Left forelimb (tissue), 1 donor: ENCODE results near the gene TEX54.

Source experiments
- DNase-seq: peaks from one replicate; pipeline ENCODE4 v3.0.0-alpha.2; 2018; ENCODE audit warnings: low spot score

The TEX54 gene

DNA sequence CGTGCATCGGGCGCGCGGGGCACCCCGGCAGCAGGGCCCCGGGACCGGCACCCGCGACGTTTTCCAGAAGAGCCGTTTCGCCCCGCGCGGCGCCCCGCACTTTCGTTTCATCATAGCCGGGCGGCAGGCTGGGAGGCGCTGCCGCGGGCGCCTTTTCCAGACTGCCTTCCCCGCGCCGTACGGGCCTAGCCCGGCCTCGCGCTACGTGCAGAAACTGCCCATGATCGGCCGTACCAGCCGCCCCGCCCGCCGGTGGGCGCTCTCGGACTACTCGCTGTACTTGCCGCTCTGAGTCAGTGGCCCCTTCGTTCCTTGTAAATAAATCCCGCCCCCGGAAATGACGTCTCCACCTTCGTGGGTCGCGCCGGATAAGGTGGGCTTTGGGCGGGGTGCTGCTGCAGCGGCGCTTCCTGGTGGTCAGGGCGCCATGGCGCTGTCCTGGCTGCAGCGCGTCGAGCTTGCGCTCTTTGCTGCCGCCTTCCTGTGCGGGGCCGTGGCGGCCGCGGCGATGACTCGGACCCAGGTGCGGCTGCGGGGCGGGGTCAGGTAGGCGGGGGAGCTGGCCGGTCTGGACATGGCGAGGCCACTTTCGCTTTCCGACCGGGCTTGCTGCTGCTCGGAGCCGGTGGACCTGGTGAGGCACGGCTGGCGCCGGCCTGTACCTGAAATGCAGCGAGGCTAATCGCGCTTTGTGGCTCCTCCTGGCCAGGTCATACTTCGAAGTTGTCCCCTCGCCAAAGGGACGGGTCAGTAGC lies 45.5 kb downstream of the TEX54 start, which contains the start of gene TMEM179B:
Gene TMEM179B (plus strand): TSS at position 398 of the 755 bp plus-strand sequence. CDS start 30 bp downstream, at position 428.
- DNase-seq = peak; percentile 97

DNA sequence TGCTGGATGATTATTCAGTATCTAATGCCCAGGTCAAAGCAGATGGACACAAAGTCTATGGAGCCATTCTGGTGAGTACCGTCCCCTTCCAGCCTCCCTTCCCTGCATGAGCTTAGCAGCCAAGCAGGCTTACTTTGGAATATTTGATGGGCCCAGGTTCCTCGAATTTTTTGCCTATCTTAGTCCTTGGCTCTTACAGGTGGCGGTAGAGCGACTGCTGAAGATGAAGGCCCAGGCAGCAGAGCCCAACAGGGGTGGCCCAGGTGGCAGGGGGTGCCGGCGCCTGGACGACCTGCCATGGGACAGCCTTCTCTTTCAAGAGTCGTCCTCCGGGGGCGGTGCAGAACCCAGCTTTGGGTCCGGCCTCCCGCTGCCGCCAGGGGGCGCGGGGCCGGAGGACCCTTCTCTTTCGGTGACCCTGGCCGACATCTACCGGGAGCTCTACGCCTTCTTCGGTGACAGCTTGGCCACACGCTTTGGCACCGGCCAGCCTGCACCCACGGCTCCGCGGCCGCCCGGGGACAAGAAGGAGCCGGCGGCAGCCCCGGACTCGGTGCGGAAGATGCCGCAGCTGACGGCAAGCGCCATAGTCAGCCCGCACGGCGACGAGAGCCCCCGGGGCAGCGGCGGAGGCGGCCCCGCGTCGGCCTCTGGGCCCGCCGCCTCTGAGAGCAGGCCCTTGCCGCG lies 46.2 kb downstream of the TEX54 start:
- peak; percentile 93 for DNase-seq

DNA sequence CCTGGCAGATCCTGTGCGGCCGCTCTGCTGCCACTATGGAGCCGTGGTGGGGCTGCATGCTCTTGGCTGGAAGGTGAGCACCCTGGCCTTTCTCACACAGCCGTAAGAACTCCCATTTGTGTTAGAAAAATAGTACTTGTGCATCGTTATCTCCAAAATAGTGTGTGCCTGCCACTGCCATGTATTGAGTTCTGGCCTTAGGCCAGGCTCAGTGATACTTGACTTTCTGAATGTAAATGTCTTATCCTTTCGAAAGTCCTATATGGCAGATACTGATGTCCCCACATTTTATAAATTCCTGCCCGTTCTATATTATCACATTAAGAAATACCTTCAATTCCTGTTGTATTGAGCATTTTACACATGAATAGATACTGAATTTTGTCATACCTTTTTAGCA lies 49.9 kb downstream of the TEX54 start:
- DNase-seq = no peak
